Stimulated activated CD4-positive, alpha-beta T cell treated with anti-CD3 and anti-CD28 coated beads, Interleukin-1b, Interleukin-23, amount 100 ng/mL, for 1 hour (primary cell): ENCODE measurements around the gene EID3.
"Not testable (repeated sequence)": the region's sequence is repeated elsewhere in the genome, so short reads cannot be mapped to it uniquely, and the experiment has no call there.

Source experiments
- DNase-seq, 2 donors: peaks; one replicate each; pipeline ENCODE4 v3.0.0-alpha.2; 2020; ENCODE audit warnings: low read depth in 2 of 2

EID3 gene

GRCh38 chr12:104288635-104289274 lies 14.8 kb upstream of the EID3 start:
- peak; percentile 57 to 70 for DNase-seq

GRCh38 chr12:104290320-104290719 lies 13.2 kb upstream of the EID3 start:
- DNase-seq: no peak

DNA sequence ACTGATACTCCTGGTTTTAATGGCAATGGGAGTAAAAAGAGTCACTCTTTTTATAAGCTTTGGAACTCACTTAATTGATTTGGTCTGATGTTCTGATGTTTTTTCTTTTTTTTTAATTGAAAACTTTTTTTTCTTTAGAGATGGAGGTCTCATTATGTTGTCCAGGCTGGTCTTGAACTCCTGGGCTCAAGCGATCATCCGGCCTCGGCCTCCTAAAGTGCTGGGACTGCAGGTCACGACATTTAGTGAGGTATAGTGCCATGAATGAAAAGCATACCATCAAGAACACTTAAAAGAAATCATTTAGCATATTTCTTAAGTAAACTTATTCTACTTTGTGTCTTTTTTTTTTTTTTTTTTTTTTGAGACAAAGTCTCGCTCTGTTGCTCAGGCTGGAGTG lies 12.7 kb upstream of the EID3 start:
- no peak for DNase-seq

DNA sequence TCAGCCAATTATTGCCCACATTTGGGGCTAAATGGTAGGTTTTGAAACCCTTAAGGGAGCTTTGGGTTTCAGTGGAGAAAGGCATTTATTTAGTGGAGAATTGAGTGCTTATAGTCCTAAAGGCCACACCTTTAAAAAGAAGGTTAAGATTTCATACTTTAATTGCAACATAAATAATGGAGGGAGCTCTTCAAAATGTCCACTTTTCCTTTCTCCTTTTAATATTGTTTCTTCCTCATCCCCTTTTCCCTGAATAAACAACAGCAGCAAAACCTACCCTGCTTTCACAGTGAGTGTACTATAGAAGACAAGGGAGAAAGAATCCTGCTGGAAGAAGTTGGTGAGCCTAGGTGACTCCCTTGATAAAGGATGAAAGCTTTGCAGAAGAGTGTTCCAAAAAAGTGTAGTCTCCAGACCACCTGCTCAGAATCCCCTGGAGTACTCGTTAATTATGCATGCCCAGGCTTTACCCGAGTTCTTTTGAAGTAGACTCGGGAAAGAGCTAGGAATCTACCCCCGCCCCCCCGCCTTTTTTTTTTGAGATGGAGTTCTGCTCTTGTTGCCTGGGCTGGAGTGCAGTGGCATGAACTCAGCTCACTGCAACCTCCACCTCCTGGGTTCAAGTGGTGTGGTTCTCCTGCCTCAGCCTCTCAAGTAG lies 11.5 kb upstream of the EID3 start:
- DNase-seq: no peak

GRCh38 chr12:104292872-104293794 lies 10.4 kb upstream of the EID3 start:
- DNase-seq: no peak

GRCh38 chr12:104294158-104294859 lies 9.2 kb upstream of the EID3 start:
- DNase-seq: not testable (repeated sequence)

DNA sequence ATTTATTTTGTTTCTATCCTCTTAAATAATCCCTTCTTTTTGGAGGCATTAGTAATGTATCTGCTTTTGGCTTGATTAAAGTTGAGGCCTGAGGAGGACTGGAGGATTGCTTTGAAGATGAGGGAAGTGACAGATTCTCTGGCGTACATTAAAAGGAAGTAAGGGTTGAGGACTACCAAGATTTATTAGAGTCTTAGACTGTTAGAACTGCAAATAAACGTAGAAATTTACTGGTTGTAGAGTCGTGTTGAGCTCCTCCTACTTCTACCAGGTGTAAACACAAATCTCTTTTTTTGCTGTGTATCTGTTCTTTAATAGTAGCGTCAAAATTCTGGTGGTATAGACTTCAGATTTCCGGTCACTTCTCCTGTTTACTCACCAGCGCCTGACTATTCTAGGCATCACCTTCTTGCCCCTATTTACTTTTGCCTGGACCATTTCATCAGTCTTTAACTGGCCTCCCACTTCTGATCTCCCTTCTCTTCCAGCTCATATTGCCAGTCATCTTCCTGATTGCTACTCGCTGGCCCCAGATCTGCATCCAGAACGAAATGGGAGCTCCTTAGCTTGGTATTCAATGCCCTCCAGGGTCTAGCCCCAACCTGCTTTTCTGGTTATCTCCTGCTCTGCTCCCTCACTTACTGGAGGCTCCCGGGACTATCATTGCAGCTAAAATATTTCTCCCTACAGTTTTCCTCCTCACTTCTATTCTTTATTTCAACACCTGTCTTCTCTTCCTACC lies 8.4 kb upstream of the EID3 start:
- no peak for DNase-seq

DNA sequence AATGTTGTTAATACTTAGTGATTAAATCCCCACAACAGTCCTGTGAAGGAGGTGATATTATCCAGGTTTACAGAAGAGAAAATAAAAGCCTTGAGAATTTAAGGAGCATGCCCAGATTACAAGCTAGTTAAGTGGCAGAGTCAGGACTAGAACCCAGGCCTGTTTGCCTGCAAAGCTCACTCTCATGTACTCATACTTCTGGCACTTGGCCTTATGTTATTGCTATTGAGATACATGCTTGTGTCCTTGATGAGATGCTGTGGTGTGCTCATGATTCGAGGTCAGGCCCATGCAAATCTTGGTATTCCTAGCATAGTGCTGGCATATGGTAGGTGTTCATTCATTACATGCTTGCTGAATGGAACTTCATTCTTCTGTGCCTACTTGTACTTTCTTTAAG lies 7.6 kb upstream of the EID3 start:
- DNase-seq: no peak

DNA sequence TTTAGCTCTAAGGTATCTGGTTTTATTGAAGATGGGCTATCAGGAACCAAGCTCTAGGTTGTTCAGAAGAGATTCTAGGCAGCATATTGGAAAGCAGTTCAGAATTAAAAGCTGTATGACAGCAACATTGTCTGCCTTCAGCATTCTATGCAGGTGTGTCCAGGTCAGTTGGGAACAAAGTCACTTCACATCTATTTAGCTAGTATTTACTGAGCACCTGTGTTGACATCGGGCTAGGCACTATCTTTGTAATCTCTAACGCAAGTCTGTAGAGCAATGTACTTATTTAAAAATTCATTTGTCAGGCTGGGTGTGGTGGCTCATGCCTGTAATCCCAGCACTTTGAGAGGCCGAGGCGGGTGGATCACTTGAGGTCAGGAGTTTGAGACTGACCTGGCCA lies 6.8 kb upstream of the EID3 start:
- no peak for DNase-seq

- no peak for DNase-seq
Observed at GRCh38 chr12:104297477-104298113, 5.9 kb upstream of the EID3 start.

DNA sequence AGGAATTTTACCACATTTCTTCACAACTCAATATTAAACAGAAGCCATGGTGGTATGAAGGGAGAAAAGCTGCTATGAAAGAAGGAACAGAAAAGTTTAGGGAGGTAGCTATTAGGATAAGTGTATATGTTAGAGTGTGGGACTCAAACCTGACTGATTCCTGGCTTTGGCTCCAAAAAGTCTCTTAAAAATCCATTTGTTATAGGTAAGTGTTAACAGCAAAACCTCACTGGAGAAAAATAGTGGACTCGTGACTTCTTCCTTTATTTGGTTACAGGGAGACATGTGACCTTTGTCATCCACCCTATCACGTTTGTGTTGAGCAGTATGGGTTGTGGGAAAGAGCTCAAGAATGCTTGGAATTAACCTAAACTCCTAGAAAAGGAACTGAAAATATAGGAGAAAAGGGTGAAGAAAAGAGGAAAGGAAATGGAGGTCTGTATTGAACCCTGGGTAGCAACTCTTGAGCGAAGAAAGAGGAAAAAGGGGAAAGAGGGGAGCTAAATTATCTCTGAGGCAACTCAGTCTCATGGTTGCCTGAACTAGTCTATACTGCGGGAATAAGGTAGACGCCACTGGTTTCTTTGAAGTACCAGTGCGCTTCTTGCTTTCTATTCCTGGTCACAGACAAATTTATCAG lies 3.6 kb upstream of the EID3 start:
- DNase-seq: no peak

- no peak for DNase-seq
Observed at GRCh38 chr12:104304261-104305009, 896 bp downstream of the EID3 start.

DNA sequence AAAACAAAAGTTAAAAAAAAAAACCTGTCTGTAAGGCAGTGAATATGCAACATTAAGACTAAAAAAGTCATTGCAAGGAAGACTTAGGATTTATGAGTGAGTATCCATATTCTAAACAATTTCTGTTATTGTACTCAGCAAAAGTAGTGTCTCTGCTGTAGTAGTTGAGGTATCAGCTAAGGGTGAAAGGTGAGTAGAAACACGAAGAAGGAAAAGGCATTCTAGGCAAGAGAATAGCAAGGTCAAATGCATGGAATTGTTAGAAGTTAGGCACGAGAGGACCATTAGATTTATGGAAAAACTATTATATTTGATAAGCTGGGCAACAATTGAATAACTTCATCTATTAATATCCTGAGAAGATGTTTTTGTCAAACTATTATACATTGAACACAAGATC lies 1.8 kb downstream of the EID3 start:
- DNase-seq: no peak

- DNase-seq: no peak
Observed at GRCh38 chr12:104306376-104306775, 2.8 kb downstream of the EID3 start.

- no peak for DNase-seq
Observed at GRCh38 chr12:104306943-104307654, 3.6 kb downstream of the EID3 start.

DNA sequence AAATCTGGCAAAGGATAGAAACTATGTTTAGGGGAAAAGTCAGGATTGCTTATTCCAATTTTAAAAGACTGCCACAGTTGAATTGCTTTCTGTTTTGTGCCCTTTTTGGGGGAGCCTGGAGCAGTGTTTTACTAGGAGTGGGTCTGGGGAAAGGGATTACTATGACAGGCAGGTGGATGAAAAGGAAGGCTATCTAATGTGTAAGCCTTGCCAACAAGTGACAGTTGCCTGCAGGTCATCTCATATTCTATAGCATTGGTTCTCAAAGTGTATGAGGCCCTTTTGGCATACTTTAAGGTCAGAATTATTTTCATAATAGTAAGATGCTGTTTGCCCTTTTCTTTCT lies 4.1 kb downstream of the EID3 start:
- DNase-seq: no peak

DNA sequence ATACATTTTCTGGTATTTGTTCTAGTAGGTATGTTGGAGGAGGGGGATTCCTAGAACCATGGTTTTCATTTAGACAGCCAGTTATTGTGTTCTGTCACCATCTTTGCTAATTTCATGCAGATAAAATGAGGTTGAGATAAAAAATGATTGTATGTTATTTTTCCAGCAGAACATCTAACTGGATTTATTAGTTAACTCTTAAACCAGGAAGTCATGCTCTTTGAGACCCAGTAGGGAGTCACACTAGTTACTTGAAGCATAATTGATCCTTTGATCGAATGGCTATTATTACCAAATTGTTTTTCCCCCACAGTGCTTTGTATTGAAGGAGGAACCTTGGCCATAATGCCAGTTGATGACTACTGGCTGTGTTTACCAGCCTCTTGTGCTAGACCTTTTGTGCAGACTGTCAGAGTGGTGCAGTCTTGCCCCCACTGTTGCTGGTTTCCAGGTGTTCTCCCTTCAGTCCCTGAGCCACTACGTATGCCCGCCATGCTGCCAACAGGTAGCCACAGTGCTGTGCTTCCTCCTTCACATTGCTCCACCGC lies 6.0 kb downstream of the EID3 start:
- no peak for DNase-seq

- DNase-seq: no peak
Observed at GRCh38 chr12:104310751-104311633, 7.5 kb downstream of the EID3 start.
